C1 segment of cervical spinal cord (tissue), 14 donors: ENCODE data around the gene WASF2.

Experiments
- DNase-seq, 14 donors: peaks; one replicate each; lab custom pipeline; 2025; lab: John Stamatoyannopoulos, UW

The WASF2 gene

DNA sequence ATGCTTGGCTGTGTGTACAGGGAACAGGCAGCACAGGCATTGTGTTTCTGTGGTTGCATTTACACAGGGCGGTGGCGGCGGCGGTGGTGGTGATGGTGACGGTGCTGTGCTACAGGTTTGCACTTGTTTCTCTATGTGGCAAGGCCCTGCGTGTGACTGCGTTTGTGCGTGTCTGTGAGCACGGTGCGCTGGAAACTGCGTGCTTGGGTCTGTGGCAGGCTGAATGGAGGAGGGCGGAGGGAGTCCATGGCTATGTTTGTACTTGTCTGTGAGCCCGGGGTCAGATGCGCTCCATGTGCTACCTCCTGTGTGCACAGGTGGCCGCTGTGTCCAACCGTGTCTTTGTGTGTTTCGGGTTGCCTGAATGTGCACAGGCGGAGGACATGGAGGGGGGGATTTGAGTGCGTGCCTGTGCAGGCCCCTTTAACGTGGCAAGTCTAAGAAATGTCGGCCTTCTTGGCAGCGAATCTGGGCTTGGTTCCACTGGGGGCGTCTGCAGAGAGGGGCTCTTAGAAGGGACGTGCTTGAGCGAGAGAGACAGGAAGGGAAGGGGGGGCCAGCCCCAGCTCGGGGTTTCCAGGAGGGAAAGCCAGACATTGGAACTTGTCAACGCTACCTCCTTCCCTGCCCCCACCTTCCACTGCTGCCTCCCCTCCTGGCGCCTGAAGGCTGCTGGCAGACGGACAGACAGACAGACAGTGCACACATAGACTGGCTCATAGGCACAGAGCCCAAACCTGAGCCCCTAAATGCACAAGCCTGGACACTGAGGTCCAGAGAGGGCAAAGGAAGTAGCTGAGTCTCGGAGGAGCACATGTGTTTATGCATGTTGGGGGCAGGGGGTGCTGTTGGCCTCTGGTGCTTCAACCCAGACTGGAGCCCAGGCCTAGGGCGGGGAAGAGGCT is 32.7 kb upstream of the WASF2 start:
- peak in 10 of 14 donors; percentile 23 to 89 (median 46) for DNase-seq

DNA sequence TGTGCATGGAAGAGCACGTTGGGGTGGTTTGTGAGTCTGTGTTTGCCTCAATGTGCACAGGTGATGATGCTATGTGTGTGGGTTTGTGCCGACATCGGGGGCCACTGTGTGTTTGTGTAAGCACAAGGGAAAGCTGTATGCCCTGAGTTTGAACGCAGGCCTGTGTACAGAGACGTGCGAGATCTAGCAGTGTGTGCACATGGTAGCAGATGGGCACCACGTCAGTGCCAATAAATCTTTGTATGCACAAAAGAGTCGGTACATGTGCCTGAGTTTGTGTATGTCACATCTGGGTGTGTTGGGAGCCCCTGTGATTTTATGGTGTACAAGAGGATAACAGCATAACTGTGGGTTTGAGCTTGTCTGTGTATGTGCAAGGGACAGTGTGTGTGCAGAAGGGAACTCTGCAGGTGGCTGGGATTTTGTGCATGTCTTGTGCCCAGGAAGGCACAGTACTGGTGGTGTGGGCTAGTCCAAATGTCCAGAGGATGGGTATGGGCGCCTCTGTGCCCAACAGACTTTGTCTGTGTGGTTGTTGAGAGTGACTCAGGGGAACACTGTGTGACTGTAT is 32.0 kb upstream of the WASF2 start:
- peak in 5 of 14 donors; percentile 32 to 89 (median 48) for DNase-seq

DNA sequence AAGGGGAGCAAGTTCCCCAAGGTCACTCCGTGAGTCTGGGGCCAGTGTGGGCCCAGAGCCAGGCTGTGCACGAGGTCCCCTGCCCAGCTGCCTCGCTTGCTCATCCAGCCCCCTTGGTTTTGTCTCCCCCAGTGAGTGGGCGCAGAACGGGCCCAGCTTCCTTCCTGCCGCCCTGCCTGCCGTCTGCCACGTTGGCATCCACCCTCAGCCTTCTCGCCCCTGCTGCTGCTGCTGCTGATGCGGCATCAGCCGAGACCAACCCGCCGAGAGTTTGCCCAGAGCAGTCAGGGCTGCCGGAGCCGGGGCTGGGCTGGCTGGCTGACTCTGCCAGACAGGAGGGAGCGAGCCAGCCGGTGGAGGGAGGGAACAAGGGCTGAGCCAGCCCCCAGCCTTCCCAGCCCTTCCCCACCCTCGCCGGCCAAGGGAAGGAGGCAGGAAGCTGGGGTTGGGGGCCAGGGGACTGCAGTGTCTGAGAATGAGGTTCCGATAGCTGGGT is 31.4 kb upstream of the WASF2 start:
- peak in 9 of 14 donors; percentile 24 to 71 (median 49) for DNase-seq

DNA sequence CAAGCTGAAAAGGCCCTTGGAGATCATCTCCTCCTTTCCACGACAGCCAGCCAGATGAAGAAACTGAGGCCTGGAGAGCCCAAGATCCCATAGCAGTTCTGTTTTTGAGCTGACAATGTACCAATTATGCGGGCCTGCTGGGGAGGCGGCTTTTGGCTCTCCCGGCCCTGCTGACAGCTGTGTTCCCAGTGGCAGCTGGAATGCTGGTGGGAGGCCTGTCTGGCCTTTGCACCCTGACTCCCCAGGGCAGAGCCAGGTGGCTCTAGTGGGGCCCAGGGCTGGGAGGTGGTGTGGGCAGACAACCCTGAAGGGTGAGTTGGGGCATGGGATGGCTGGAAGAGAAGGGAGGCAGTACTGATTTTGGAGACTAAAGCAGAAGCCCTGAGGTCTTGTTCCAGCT is 30.7 kb upstream of the WASF2 start:
- peak in 5 of 14 donors; percentile 17 to 36 (median 28) for DNase-seq

DNA sequence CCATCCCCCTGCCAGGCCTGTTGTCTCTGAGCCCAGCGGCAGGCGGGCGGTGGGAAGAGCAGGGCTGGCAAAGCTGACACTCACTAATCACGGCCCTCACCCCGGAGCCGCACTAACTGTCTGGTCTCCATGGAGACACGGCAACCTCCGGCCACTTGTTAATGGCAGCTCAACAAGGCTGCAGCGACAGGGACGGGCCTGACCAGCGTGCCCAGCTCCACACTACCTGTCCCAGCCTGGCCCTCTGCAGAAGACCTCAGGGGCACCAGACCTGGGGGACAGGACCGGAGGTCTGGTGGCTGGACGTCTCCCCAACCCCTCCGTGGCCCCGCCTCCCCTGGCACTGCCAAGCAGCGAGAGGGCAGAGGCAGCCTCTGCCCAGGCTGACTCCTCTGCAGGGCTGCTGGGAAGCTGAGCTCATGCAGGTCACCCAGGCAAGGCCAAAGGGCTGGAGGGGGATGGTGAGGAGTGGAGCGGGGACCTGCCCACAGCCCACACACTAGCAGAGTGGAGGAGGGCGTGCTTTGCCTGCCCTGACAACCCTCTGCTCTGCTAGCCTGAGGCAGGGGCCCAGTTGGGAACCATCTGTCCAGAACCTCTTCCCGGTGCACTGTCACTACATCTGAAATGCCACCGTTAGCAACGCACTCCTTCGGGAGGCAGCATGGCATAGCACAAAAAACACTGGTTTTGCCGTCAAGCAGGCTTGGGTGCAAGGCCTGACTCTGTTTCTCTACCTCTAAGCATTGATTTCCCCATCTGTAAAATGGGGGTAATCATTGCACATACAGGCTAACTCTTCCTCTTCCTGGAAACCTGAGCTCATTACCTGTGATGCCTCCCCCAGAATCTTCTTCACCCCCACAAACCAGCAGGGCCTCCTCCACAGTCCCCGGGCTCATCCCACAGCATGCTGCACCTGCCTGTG is 29.6 kb upstream of the WASF2 start:
- DNase-seq, result peak in 12 of 14 donors; percentile 34 to 90 (median 74)

DNA sequence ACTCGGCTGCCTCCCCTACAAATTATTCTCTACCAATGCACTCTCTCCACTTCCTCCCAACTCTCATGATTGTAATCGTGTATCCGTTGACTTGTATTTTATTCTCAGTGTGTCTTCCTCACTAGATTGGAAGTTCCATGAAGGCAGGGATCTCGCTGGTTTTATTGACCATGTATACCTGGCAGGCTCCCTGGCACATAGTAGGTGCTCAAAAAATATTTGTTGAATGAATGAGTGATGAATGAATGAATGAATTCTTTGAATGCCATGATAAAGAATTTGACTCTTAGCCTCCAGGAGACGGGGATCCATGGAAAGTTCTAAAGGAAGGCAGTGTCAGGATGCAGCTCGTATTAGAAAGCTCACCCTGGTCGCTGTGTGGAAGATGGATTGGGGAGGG is 28.8 kb upstream of the WASF2 start:
- DNase-seq, result no peak

DNA sequence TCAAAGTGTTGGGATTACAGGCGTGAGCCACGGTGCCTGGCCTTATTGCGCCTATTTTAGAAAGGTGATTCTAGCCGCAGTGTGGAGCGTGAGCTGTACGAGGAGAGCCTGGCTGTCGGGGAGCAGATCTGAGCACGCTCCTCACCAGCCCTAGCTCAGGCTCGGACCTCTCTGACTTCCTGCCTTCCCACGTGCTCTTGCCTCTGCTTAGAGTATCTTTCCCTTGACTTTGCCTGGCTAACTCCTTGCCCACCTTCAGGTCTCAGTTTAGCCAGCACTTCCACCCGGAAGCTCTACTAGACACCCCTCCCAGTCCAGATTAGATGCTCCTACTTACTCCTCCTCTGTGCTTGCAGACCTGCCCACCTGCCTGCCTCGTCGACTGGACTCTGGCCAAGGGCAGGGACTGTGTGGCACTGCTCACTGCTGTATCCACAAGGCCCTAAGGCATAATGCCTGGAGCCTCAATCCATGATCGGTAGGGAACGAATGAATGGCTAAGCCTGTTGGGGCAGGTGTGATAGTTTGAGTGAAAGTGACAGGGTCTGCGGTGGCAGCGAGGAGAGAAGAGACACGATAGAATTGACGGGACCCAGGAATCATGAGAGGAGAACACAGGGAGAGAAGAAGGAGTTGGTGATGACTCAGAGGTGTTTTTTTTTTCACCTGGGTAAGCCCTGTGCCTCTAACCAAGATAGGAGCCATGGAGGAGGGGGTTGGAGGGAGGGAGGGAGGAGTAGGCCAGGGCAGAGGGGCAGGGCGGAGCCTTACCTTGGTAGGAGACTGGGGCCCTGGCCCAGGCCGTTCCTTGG is 28.1 kb upstream of the WASF2 start:
- DNase-seq, result no peak

DNA sequence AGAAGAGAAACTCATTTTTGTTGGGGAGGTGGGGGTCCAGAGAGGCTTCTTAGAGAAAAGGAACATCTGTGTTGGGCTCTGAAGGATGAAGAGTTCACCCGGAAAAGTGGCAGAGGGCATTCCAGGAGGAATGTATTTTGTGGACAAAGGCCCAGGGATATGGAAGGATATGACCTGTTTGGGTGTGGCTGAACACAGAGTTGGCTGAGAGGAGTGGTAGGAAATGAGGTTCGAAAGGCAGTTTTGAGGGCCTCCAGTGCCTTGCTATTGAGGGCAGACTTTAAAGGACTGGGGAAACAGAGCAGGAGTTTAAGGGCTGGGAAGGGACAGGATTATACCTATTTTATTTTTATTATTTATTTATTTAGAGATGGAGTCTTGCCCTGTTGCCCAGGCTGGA is 27.3 kb upstream of the WASF2 start:
- no peak for DNase-seq

DNA sequence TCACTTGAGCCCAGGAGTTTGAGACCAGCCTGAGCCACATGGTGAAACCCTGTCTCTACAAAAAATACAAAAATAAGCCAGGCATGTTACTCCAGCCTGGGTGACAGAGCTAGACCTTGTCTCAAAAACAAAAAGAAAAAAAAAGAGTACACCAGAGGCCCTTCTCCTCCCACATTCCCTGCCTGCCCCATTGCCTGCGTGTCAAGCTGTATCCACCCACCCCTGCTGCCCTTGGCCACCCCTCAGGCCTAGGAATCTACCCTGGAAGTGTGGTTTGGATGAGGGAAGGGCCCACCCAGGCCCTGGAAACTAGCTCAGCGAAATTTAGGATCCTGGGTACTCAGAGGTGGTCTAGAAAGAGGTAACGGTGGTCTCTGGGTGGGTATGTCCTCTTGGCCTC is 25.7 kb upstream of the WASF2 start:
- DNase-seq, result no peak

DNA sequence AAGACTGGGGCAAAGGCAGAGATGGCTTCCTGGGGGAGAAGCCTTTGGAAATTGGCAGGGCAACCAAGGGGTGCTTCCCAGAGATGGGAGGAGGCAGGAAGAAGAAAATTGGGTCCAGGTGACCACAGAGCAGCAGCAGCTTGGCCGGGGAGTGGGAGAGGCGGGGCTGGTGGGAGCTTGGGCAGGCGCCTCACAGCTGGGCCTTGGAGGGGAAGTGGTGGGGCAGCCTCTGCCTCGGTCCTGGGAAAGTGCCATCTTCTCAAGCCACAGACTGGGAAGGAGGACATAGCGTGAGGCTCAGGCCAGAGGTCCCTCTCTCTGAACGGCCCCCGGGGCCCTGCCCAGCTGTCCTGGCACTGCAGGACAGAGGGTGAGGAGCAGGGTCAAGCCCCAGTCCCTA is 24.0 kb upstream of the WASF2 start:
- peak in 3 of 14 donors; percentile 14 to 33 (median 25) for DNase-seq

DNA sequence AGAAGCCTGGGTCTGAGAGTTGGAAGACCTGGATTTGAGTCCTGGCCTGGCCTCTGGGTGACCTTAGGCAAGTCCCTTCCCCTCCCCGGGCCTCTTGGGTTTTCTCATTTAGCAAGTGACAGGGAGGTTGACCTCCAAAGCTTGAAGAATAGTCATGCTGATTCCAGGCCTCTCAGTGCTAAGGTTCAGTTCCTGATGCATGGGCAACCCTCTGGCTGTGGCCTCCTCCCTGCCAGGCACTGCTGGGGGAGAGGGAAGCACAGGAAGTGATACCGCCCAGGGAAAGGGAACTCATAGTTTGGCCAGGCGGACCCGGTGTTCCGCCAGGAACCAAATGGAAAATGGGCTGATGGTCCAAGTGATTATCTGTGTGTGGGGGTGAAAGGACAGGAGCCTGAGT is 23.6 kb upstream of the WASF2 start:
- no peak for DNase-seq

DNA sequence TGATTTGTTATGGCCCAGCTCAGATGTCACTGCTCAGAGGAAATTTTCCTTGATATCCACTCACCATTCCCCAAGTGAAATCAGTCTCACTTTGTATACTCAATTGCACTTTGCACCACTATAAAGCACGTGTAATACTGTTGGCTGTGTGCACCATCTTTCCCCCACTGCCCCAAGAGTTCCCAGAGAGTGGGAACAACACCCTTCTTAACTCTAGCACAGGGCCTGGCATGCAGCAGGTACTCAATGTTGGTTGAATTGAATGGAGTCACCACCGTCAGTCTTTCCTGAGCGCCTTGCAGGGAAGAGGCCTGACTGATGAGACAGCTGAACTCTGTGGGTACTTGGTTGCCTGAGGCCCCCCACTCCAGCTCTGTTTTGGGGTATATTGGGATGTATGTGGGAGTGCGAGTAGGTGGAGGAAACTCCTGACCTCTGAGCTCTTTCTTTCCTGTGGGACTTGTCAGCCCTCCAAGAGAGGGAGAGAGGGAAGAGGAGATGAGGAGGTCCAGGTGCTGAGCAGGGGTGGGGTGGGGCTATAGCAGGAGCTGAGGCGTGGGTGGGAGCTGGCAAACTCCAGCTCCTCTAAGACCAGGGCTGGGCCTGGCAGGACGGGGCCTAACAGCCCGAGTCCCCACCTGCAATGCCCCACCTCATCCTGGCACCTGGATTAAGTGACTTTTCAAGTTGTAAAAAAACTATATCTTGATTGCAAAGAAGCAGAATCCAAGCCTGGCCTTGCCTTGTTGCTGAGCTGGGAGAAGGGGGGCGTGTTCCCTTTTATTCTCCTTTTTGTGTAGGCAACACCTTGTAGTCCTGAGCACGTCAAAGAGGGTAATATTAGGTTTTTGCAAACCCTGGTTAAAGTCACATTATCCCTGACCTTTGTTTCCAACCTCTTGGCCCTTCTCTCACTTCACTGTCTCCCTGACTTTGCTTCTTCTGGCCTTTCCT is 19.4 kb upstream of the WASF2 start:
- no peak for DNase-seq

DNA sequence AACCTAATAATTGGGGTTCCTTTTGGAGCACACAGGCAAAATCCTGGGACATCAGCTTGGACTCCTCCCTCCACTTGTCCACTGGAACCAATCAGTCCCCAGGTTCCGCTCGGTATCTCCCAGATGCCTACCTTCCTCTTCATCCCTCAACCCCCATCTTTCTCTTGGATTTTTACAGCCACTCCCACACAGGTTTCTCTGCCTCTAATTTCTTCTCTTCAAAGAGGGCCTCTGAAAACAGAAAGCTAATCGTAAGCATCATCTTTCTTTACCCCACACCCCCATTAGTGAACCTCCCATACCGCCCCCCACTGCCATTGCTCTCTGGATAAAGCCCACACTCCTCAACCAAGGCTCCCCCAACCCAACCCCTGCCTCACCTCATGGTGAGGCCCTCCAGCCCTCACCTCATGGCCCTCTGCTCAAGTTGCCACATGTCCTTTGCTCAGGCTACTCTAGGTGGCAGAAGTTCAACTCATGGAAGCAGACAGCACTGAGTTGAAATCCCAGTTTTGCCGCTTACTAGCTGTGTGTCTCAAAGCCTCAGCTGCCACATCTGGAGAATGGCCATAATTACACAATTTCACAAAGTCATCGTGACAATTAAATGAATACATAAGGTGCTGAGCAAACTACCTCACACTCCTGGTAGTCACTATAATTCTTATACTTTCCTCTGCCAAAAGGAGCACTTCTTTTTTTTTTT is 18.1 kb upstream of the WASF2 start:
- DNase-seq, result no peak

DNA sequence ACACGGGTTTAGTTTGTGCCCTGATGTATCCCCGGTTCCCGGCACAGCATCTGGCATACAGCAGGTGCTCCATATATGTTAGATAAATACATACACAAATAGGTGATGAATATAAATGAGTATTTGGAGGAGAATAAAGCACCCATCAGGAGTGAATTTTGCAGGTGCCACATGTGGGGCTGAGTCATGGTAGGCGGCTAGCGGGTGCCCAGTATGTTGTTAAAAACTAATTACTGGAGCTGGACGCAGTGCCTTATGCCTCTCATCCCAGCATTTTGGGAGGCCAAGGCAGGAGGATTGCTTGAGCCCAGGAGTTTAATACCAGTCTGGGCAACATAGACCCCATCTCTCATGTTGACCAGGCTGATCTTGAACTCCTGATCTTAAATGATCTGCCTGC is 16.7 kb upstream of the WASF2 start:
- DNase-seq, result no peak

DNA sequence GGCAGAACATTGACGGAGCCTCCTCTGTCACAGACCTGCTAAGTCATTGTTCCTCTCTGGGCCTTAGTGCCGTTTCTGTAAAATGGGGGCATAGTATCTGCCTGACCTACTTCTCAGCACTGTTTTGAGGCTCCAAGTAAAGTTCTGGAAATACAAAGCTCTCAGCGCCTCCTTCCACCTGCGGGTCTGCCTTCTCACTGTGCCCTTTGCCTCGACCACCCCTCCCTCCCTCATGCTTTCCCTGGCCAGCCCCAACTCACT is 15.4 kb upstream of the WASF2 start:
- no peak for DNase-seq

DNA sequence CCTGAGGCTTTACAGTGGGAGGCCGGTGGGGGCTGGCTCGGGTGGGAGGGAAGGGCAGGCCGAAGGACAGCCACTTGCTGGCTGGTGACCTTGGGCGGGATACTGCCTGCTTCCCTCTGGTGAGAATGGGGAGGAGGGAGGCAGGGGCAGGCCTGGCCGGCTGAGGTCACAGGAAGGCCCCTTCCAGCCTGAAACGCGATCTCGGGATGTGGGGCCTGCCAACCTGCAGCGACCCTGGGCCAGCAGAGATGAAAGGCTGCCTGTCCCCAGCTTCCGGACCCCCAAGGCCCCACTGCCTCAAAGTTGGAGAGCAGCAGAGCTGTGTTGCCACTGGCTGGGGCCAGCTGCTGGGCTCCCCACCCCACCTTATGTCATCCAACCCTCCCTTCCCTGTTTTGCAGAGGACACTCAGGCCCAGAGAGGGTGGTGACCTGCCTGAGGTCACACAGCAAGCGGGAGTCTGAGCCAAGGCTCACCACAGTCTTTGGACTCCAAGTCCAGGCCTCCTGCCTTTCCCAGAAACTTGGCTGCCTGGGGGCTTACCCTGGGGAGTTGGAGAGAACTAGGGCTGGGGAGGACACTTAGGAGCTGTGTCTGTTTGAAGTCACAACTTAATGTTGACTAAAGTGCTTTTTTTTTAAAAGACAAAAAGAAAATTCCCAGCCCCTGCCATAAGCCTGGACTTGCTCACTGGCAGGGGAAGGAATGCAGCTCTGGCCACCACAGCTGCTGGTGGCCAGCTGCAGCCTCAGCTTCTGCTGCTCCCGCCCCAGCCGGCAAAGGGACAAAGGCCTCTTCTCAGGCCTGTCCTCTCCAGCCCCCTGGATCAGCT is 14.8 kb upstream of the WASF2 start:
- DNase-seq, result peak in 12 of 14 donors; percentile 35 to 92 (median 76)

DNA sequence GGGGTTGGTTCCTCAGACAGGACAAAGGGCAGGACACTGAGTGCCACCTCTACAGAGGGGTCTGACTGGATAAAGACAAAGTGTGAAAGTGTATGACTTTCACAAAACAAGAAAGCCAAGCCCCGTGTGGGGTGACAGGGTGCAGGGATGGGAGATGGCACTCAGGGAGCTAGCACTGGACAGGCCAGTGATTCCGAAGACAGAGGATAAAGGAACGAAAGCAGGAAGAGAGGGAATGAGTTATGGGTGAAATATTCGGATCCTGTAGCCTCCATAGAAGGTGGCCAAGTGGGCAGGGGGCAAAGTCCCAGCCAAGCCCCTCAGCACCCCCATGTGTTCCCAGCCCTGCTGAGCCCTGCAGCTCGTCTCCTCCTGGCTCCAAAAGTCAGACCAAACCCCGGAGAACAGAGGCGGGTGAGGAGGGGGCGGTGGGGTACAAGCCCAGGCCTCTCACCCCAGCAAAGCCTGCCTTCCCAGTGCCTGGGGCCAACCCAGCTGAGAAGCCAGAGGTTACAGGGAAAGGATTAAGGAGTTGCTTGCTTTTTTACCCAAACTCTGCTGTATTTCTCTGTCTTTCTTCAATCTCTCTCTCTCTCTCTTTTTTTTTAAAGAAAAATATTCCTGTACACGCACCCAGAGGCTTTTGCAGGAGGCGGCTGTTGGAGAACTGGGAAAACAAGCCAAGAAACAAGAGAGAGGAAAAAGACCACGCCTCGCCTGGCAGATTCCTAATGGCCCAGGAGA is 14.0 kb upstream of the WASF2 start:
- no peak for DNase-seq

DNA sequence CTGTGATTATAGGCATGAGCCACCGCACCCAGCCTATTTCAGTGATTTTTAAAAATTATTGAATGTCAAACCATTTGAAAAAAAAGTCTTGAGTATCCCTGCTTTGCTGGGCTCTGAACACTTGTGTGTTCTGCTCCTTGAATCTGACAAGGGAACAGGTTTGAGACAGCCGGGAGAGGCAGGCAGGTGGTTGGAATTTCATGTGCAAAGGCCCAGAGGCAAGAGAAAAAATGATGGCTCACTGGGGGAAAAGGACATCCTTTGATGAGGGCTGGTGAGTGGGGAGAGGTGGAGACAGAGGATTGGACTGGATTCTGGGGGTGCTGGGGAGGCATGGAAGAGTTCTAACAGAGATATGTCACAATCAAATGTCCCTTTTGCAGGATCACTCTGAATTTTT is 13.1 kb upstream of the WASF2 start:
- no peak for DNase-seq
